ENCODE data around the gene PLCZ1.

PLCZ1 gene

GRCh38 chr12:18747895-18748294 lies 10.1 kb upstream of the PLCZ1 start:
- no peak for TF ChIP-seq FOXP2 (optimal IDR thresholded peaks at IDR 0.05; ENCODE audit: borderline replicate concordance, extremely low read depth, extremely low read length, insufficient read depth)
- no peak for TF ChIP-seq POLR2AphosphoS5 (IDR thresholded peaks at IDR 0.05; ENCODE audit: low read depth, low read length)
- TF ChIP-seq SIN3A (IDR thresholded peaks at IDR 0.05; ENCODE audit: borderline replicate concordance, insufficient read depth, low read length), result no peak
- TF ChIP-seq REST (IDR thresholded peaks at IDR 0.05; ENCODE audit: insufficient read depth in 1 of 2, low read depth in 2 of 2, low read length in 2 of 2), result no peak
- TF ChIP-seq TAF1 (IDR thresholded peaks at IDR 0.05; ENCODE audit: borderline replicate concordance, insufficient read depth, low read length), result no peak

GRCh38 chr12:18731156-18731555 lies 6.7 kb downstream of the PLCZ1 start:
- no peak for TF ChIP-seq REST (IDR thresholded peaks at IDR 0.05; ENCODE audit: insufficient read depth in 1 of 2, low read depth in 2 of 2, low read length in 2 of 2)
- no peak for TF ChIP-seq TAF1 (IDR thresholded peaks at IDR 0.05; ENCODE audit: borderline replicate concordance, insufficient read depth, low read length)
- no peak for TF ChIP-seq FOXP2 (optimal IDR thresholded peaks at IDR 0.05; ENCODE audit: borderline replicate concordance, extremely low read depth, extremely low read length, insufficient read depth)
- TF ChIP-seq SIN3A (IDR thresholded peaks at IDR 0.05; ENCODE audit: borderline replicate concordance, insufficient read depth, low read length), result no peak
- no peak for TF ChIP-seq POLR2AphosphoS5 (IDR thresholded peaks at IDR 0.05; ENCODE audit: low read depth, low read length)

- no peak for TF ChIP-seq POLR2AphosphoS5 (IDR thresholded peaks at IDR 0.05; ENCODE audit: low read depth, low read length)
- no peak for TF ChIP-seq SIN3A (IDR thresholded peaks at IDR 0.05; ENCODE audit: borderline replicate concordance, insufficient read depth, low read length)
- TF ChIP-seq REST (IDR thresholded peaks at IDR 0.05; ENCODE audit: insufficient read depth in 1 of 2, low read depth in 2 of 2, low read length in 2 of 2), result no peak
- no peak for TF ChIP-seq TAF1 (IDR thresholded peaks at IDR 0.05; ENCODE audit: borderline replicate concordance, insufficient read depth, low read length)
- TF ChIP-seq FOXP2 (optimal IDR thresholded peaks at IDR 0.05; ENCODE audit: borderline replicate concordance, extremely low read depth, extremely low read length, insufficient read depth), result no peak
Measured at GRCh38 chr12:18723752-18724151, 14.1 kb downstream of the PLCZ1 start.

- no peak for TF ChIP-seq REST (IDR thresholded peaks at IDR 0.05; ENCODE audit: insufficient read depth in 1 of 2, low read depth in 2 of 2, low read length in 2 of 2)
- no peak for TF ChIP-seq TAF1 (IDR thresholded peaks at IDR 0.05; ENCODE audit: borderline replicate concordance, insufficient read depth, low read length)
- TF ChIP-seq SIN3A (IDR thresholded peaks at IDR 0.05; ENCODE audit: borderline replicate concordance, insufficient read depth, low read length), result no peak
- TF ChIP-seq FOXP2 (optimal IDR thresholded peaks at IDR 0.05; ENCODE audit: borderline replicate concordance, extremely low read depth, extremely low read length, insufficient read depth), result no peak
- TF ChIP-seq POLR2AphosphoS5 (IDR thresholded peaks at IDR 0.05; ENCODE audit: low read depth, low read length), result no peak
Measured at GRCh38 chr12:18721452-18721851, 16.4 kb downstream of the PLCZ1 start.

- TF ChIP-seq REST (IDR thresholded peaks at IDR 0.05; ENCODE audit: insufficient read depth in 1 of 2, low read depth in 2 of 2, low read length in 2 of 2), result no peak
- no peak for TF ChIP-seq FOXP2 (optimal IDR thresholded peaks at IDR 0.05; ENCODE audit: borderline replicate concordance, extremely low read depth, extremely low read length, insufficient read depth)
Measured at GRCh38 chr12:18720690-18721089, 17.1 kb downstream of the PLCZ1 start.
